Mucosa of descending colon (tissue), 3 donors: ENCODE data around the gene AGRP. TPM values are rescaled to one million over a fixed set of nuclear protein-coding genes. Genes with fewer than 3 reads are reported as not detected.
A peak's percentile ranks its signal among the peaks of the same experiment; 100 is the strongest.

Experiments used
- ATAC-seq: fragments of 200-7000 bp; cut with Tn5 transposase; one replicate; pipeline ENCODE4 v1.9.1; 2020; ENCODE audit warnings: mild to moderate bottlenecking, moderate library complexity
- DNase-seq, 3 donors: peaks; one replicate each; pipeline ENCODE4 v3.0.0-alpha.2; 2020
- H3K36me3 ChIP-seq: fragments of 200-600 bp; one replicate; pipeline ENCODE4 v1.8.0; 2021; ENCODE audit warnings: low read depth, mild to moderate bottlenecking
- H3K4me1 ChIP-seq: fragments of 200-600 bp; one replicate; pipeline ENCODE4 v1.8.0; 2021; ENCODE audit warnings: low read depth, mild to moderate bottlenecking
- H3K4me3 ChIP-seq: fragments of 200-600 bp; one replicate; pipeline ENCODE4 v1.8.0; 2021; ENCODE audit warnings: mild to moderate bottlenecking
- H3K9me3 ChIP-seq: fragments of 200-600 bp; one replicate; pipeline ENCODE4 v1.8.0; 2021; ENCODE audit warnings: mild to moderate bottlenecking
- CTCF ChIP-seq: fragments of 200-600 bp; IDR thresholded peaks from one replicate; pipeline ENCODE4 v1.8.0; 2022; ENCODE audit warnings: antibody characterized with exemption, mild to moderate bottlenecking
- intact Hi-C, 2 donors: fragments of 100-400 bp; cut with DNase I in 1 of 2; cut with micrococcal nuclease in 1 of 2; formaldehyde crosslinking; loops; one replicate each; pipeline versions ENCODE4 v1.11.0 to v1.11.1; 2022; cut with DNase I, micrococcal nuclease
- total RNA-seq, 3 donors: library from RNA; stranded (reverse); fragmentation: NEBNext Ultra II Directional in 2 of 3; extraction: Animal tissue kit (Norgen Biotek cat#: 25700) in 2 of 3; gene quantifications; one replicate each; pipeline versions ENCODE4 v1.2.1 to v1.2.4, GENCODE V29; 2021 to 2023
- donor health status: DM: no; HTN: no; CAD: no; lungs with moderate emphysema.
- donor health status: DM: no; HTN: no; CAD: no.
- donor health status: DM: no; HTN: yes; CAD: no.

The AGRP gene
- total RNA-seq, 3 donors from 2014 or later, result not detected

GRCh38 chr16:67471758-67472384 lies 11.5 kb downstream of the AGRP start:
- Histone ChIP-seq H3K4me3 (no peak overlapping the region), H3K36me3 (no peaks in the 10 kb centered on the region), H3K4me1 (peaks cover 6% of the 10 kb centered on the region), H3K9me3 (no peaks in the 10 kb centered on the region)
- TF ChIP-seq CTCF, result no peak
- intact Hi-C loops, result no loop called here
- no peak for ATAC-seq
- no peak for DNase-seq

GRCh38 chr16:67470359-67470758 lies 13.0 kb downstream of the AGRP start:
- peaks cover 12% of the 10 kb centered on the region for H3K4me1 ChIP-seq
- no peaks in the 10 kb centered on the region for H3K9me3 ChIP-seq
- ATAC-seq (no peak), DNase-seq (peak in 1 of 3 donors; percentile 35)
- intact Hi-C loops, result no loop called here
- no peak for TF ChIP-seq CTCF
- H3K36me3 ChIP-seq, result no peaks in the 10 kb centered on the region
- H3K4me3 ChIP-seq, result no peak overlapping the region

GRCh38 chr16:67468731-67469130 lies 14.6 kb downstream of the AGRP start:
- Histone ChIP-seq H3K9me3 (no peaks in the 10 kb centered on the region), H3K4me3 (no peak overlapping the region), H3K36me3 (no peaks in the 10 kb centered on the region), H3K4me1 (peaks cover 24% of the 10 kb centered on the region)
- intact Hi-C loops, result no loop called here
- no peak for TF ChIP-seq CTCF
- DNase-seq (no peak), ATAC-seq (no peak)

GRCh38 chr16:67466581-67466980 lies 16.8 kb downstream of the AGRP start:
- ATAC-seq, result no peak

GRCh38 chr16:67464565-67464964 lies 18.8 kb downstream of the AGRP start:
- peaks cover 61% of the 10 kb centered on the region for H3K4me1 ChIP-seq
- ATAC-seq, result no peak
- peak in 2 of 3 donors; percentile 8 to 24 for DNase-seq
- H3K9me3 ChIP-seq, result no peaks in the 10 kb centered on the region
- H3K36me3 ChIP-seq, result no peaks in the 10 kb centered on the region
- intact Hi-C loops, result loop anchor here in 1 of 2 donors (5.0 kb wide), 1 partner anchor 37 kb away; no protein-coding TSS in a partner anchor
- no peak for TF ChIP-seq CTCF
- no peak overlapping the region for H3K4me3 ChIP-seq

More at GRCh38 chr16:67466581-67466980, 16.8 kb downstream of the AGRP start:
- no peak overlapping the region for H3K4me3 ChIP-seq
- DNase-seq, result peak in 1 of 3 donors; percentile 8
- intact Hi-C loops, result no loop called here
- no peak for TF ChIP-seq CTCF
- H3K4me1 ChIP-seq, result peaks cover 43% of the 10 kb centered on the region
- no peaks in the 10 kb centered on the region for H3K36me3 ChIP-seq
- H3K9me3 ChIP-seq, result no peaks in the 10 kb centered on the region
